Measurements from ENCODE around the gene UBE2N.

GRCh38 chr12:93476555-93476954, 34.8 kb upstream of the UBE2N start:
- no peak for TF ChIP-seq CREB1 (CRISPR knock-in tag; IDR thresholded peaks at IDR 0.05; ENCODE audit: low read depth)
- no peak for TF ChIP-seq EZH2 (IDR thresholded peaks at IDR 0.05; ENCODE audit: low read depth, unreplicated experiment)
- no peak for TF ChIP-seq CTCF (conservative IDR thresholded peaks at IDR 0.05; ENCODE audit: low read depth in 2 of 2)
- no peak for TF ChIP-seq POLR2AphosphoS5 (IDR thresholded peaks at IDR 0.05; ENCODE audit: low read depth)
- TF ChIP-seq EZH2phosphoT487 (IDR thresholded peaks at IDR 0.05; ENCODE audit: unreplicated experiment), result no peak
- no peak for TF ChIP-seq NANOG (IDR thresholded peaks at IDR 0.05; ENCODE audit: borderline replicate concordance)
- TF ChIP-seq, protein P1, sequence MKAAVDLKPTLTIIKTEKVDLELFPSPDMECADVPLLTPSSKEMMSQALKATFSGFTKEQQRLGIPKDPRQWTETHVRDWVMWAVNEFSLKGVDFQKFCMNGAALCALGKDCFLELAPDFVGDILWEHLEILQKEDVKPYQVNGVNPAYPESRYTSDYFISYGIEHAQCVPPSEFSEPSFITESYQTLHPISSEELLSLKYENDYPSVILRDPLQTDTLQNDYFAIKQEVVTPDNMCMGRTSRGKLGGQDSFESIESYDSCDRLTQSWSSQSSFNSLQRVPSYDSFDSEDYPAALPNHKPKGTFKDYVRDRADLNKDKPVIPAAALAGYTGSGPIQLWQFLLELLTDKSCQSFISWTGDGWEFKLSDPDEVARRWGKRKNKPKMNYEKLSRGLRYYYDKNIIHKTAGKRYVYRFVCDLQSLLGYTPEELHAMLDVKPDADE (IDR thresholded peaks at IDR 0.05), result no peak

Measured in GM23338 (cell line).